ENCODE results near the gene SPHKAP. TPM values are rescaled to one million over a fixed set of nuclear protein-coding genes. Genes with fewer than 3 reads are reported as not detected.

Gene SPHKAP
- total RNA-seq, 1 donor from 2014 or later, result 0.51 TPM

DNA sequence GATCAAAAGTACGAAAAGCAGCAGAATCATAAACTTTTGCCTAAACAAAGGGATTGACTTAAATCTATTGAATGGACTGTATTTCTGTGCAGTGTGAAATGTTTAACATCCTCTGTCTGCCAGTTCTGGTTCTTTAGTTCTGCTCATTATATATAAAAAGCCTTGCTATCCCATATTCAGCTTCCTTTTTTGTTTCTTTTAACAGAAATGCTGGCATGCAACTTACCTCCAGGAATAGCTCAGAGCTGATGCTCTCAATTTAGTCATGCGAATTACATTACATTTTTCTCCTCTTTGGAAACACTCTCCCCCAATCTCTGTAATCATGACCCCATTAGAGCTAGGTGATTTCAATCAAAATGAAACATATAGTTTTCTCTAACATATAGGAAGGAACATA is 73.6 kb downstream of the SPHKAP start:
- H3K9me3 Mint-ChIP-seq, result no peaks in the 10 kb centered on the region
- no peaks in the 10 kb centered on the region for H3K27me3 Mint-ChIP-seq
- no peak overlapping the region for H3K4me3 Mint-ChIP-seq
- no peaks in the 10 kb centered on the region for H3K4me1 Mint-ChIP-seq (ENCODE audit: unreplicated experiment)
- TF ChIP-seq, protein P1, sequence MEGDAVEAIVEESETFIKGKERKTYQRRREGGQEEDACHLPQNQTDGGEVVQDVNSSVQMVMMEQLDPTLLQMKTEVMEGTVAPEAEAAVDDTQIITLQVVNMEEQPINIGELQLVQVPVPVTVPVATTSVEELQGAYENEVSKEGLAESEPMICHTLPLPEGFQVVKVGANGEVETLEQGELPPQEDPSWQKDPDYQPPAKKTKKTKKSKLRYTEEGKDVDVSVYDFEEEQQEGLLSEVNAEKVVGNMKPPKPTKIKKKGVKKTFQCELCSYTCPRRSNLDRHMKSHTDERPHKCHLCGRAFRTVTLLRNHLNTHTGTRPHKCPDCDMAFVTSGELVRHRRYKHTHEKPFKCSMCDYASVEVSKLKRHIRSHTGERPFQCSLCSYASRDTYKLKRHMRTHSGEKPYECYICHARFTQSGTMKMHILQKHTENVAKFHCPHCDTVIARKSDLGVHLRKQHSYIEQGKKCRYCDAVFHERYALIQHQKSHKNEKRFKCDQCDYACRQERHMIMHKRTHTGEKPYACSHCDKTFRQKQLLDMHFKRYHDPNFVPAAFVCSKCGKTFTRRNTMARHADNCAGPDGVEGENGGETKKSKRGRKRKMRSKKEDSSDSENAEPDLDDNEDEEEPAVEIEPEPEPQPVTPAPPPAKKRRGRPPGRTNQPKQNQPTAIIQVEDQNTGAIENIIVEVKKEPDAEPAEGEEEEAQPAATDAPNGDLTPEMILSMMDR (conservative IDR thresholded peaks at IDR 0.05), result no peak
- DNase-seq (ENCODE audit: extremely low spot score, unreplicated experiment), result no peak
- no peaks in the 10 kb centered on the region for H3K36me3 Mint-ChIP-seq
- H3K27ac Mint-ChIP-seq, result no peak overlapping the region

DNA sequence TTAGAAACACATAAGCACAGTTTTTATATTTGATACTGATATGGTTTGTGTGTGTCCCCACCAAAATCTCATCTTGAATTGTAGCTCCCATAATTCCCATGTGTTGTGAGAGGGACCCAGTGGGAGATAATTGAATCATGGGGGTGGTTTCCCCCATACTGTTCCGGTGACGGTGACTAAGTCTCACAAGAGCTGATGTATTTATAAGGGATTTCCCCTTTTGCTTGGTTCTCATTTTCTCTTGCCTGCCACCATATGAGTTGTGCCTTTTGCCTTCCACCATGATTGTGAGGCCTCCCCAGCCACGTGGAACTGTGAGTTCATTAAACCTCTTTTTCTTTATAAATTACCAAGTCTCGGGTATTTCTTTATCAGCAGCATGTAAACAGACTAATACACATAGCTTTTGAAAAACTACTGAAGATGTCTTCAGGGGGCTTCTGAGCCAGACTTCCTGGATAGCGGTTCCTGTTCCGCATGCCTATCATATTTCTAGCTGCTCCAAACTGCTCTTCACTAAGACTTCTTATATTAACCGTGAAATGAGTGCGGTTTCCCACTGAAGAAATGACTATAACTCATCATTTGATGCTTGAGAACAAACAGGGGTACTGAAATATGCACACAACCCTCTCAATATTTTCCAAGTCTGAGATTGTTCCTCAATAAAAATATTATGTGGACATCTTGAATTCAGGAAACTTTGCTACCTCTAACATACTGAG is 75.8 kb downstream of the SPHKAP start:
- TF ChIP-seq, protein P1 (conservative IDR thresholded peaks at IDR 0.05), result no peak
- H3K27ac Mint-ChIP-seq, result no peak overlapping the region
- no peak for DNase-seq (ENCODE audit: extremely low spot score, unreplicated experiment)
- no peaks in the 10 kb centered on the region for H3K27me3 Mint-ChIP-seq
- no peaks in the 10 kb centered on the region for H3K4me1 Mint-ChIP-seq (ENCODE audit: unreplicated experiment)
- H3K9me3 Mint-ChIP-seq, result no peaks in the 10 kb centered on the region
- no peak overlapping the region for H3K4me3 Mint-ChIP-seq
- H3K36me3 Mint-ChIP-seq, result no peaks in the 10 kb centered on the region

DNA sequence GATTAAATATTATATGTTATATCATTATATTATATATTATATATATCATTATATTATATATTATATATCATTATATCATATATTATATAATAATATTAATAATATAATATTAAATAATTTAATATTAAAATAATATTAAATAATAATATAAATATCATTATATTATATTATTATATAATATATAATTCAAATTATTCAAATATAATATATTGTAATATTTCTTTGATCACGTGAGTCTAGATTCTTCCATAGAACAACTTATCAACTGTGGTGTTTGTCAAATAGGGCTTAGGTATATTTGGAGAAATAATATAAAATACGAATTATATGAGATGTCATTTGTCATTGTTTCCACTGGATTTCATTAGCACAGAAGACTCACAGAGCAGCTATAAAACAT is 77.3 kb downstream of the SPHKAP start:
- no peak overlapping the region for H3K27ac Mint-ChIP-seq
- TF ChIP-seq, protein P1 (conservative IDR thresholded peaks at IDR 0.05), result no peak
- no peak for DNase-seq (ENCODE audit: extremely low spot score, unreplicated experiment)
- no peak overlapping the region for H3K4me3 Mint-ChIP-seq
- H3K27me3 Mint-ChIP-seq, result no peaks in the 10 kb centered on the region
- no peaks in the 10 kb centered on the region for H3K4me1 Mint-ChIP-seq (ENCODE audit: unreplicated experiment)
- no peaks in the 10 kb centered on the region for H3K9me3 Mint-ChIP-seq
- no peaks in the 10 kb centered on the region for H3K36me3 Mint-ChIP-seq

DNA sequence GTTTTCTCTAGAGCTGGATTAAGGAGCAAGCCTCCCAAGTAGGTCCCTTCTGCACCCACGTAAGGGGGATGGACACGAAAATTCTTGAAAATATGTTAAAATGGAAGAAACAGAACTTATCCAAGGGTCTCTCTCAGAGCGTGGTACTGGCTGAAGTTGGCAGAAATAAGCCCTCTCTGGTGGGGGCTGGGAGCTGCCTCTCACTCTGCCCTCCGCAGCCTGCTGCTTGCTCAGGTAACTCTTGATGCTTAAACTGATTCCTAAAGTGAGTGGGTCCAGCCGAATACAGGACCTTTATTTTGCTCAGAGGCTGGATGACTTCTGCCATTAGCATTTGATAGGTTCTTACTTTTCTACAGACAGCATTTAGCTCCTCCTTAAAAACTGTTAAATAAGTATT is 78.1 kb downstream of the SPHKAP start:
- Mint-ChIP-seq H3K9me3 (no peaks in the 10 kb centered on the region), H3K27ac (no peak overlapping the region), H3K27me3 (no peaks in the 10 kb centered on the region), H3K36me3 (no peaks in the 10 kb centered on the region), H3K4me3 (no peak overlapping the region), H3K4me1 (ENCODE audit: unreplicated experiment) (no peaks in the 10 kb centered on the region)
- TF ChIP-seq, protein P1 (conservative IDR thresholded peaks at IDR 0.05), result no peak
- DNase-seq (ENCODE audit: extremely low spot score, unreplicated experiment), result no peak

DNA sequence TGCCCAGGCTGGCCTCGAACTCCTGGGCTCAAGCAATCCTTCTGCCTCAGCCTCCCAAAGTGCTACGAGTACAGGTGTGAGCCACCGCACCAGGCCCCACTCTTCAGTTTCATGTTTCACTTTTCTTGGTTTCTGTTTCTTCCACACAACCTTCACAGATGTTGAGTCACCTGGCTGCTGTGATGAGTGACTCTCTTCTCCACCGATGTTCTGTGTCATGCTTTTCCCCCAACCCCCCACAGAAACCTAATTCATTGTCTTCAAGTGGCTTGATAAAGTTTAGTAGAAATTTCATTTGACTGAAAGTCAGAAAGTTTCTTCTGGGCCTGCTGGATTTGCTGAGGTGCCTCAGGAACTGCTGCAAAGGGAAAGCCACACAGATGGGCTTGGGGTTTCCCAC is 78.5 kb downstream of the SPHKAP start:
- Mint-ChIP-seq H3K27me3 (no peaks in the 10 kb centered on the region), H3K4me3 (no peak overlapping the region), H3K27ac (no peak overlapping the region), H3K4me1 (ENCODE audit: unreplicated experiment) (no peaks in the 10 kb centered on the region), H3K9me3 (no peaks in the 10 kb centered on the region), H3K36me3 (no peaks in the 10 kb centered on the region)
- DNase-seq (ENCODE audit: extremely low spot score, unreplicated experiment), result no peak
- TF ChIP-seq, protein P1 (conservative IDR thresholded peaks at IDR 0.05), result no peak

Data from type B pancreatic cell (in vitro differentiated cells).